Uterus (tissue), 2 donors: ENCODE measurements around the gene CYB5R4.

Experiments used
- CTCF ChIP-seq, 4 experiments: fragments of 200-600 bp in 2 of 4; fragments of 450-650 bp in 2 of 4; sonication (generic) in 2 of 4; IDR thresholded peaks; one replicate each; pipeline ENCODE4 v1.5.1; 2016 to 2019; ENCODE audit warnings: antibody characterized with exemption in 4 of 4, mild to moderate bottlenecking in 2 of 4, moderate library complexity in 1 of 4
- POLR2A ChIP-seq, 2 donors: fragments of 450-650 bp; IDR thresholded peaks; one replicate each; pipeline ENCODE4 v1.6.1; 2016; ENCODE audit warnings: antibody characterized with exemption in 2 of 2, mild to moderate bottlenecking in 1 of 2, moderate library complexity in 1 of 2

GRCh38 chr6:83822629-83823169, 36.8 kb upstream of the CYB5R4 start:
- TF ChIP-seq CTCF (IDR thresholded peaks at IDR 0.05) = no peak
- TF ChIP-seq POLR2A (IDR thresholded peaks at IDR 0.05) = no peak
